HepG2 (cell line): ENCODE measurements around the gene SLC2A4. TPM values are rescaled to one million over a fixed set of nuclear protein-coding genes. Genes with fewer than 3 reads are reported as not detected.
A peak's percentile ranks its signal among the peaks of the same experiment; 100 is the strongest.

ENCODE experiments used
- BORCS8-MEF2B ChIP-seq: sonication (generic); formaldehyde crosslinking; IDR thresholded peaks from 2 replicates; pipeline ENCODE4 v1.8.0; 2022; ENCODE audit warnings: mild to moderate bottlenecking, missing genetic modification reagents
- CREB1 ChIP-seq, 2 experiments: fragments of 450-650 bp in 1 of 2; IDR thresholded peaks; 2 replicates each; pipeline ENCODE4 v1.6.1; 2016 to 2017; ENCODE audit warnings: control low read depth in 1 of 2, mild to moderate bottlenecking in 1 of 2, missing compliant biosample characterization in 1 of 2, missing genetic modification characterization in 1 of 2
- ELK4 ChIP-seq: sonication (generic); formaldehyde crosslinking; IDR thresholded peaks from 2 replicates; pipeline ENCODE4 v1.9.0; 2021; ENCODE audit warnings: missing genetic modification reagents, borderline replicate concordance
- GLMP ChIP-seq: sonication (generic); formaldehyde crosslinking; IDR thresholded peaks from 2 replicates; pipeline ENCODE4 v1.9.0; 2021; ENCODE audit warnings: missing genetic modification reagents, mild to moderate bottlenecking, borderline replicate concordance
- HMGXB4 ChIP-seq, 2 experiments: sonication (generic) in 1 of 2; formaldehyde crosslinking in 1 of 2; IDR thresholded peaks; 2 replicates each; pipeline versions ENCODE4 v1.4.0 to v1.6.1; 2018 to 2020; ENCODE audit warnings: missing genetic modification reagents in 2 of 2, borderline replicate concordance in 1 of 2, low read depth in 1 of 2, mild to moderate bottlenecking in 1 of 2, missing biosample characterization in 1 of 2
- IRX3 ChIP-seq: sonication (generic); formaldehyde crosslinking; IDR thresholded peaks from 2 replicates; pipeline ENCODE4 v1.8.1; 2023; ENCODE audit warnings: mild to moderate bottlenecking, low read depth, missing genetic modification reagents, borderline replicate concordance
- KLF11 ChIP-seq: IDR thresholded peaks from 2 replicates; pipeline ENCODE4 v1.6.1; 2016; ENCODE audit warnings: missing compliant biosample characterization
- MAX ChIP-seq: IDR thresholded peaks from 2 replicates; pipeline ENCODE4 v1.6.1; 2012; ENCODE audit warnings: inconsistent platforms
- NFE2 ChIP-seq: sonication (generic); formaldehyde crosslinking; IDR thresholded peaks from 2 replicates; pipeline ENCODE4 v1.4.0; 2020; ENCODE audit warnings: missing genetic modification reagents
- SAFB2 ChIP-seq: sonication (generic); formaldehyde crosslinking; IDR thresholded peaks from 2 replicates; pipeline ENCODE4 v1.5.1; 2020; ENCODE audit warnings: missing genetic modification reagents, low read depth, mild to moderate bottlenecking, borderline replicate concordance
- SRSF4 ChIP-seq: fragments of 200-400 bp; formaldehyde crosslinking; IDR thresholded peaks from one replicate; pipeline ENCODE4 v1.6.1; 2018; ENCODE audit warnings: mild to moderate bottlenecking, low read depth, low read length, moderate library complexity; ENCODE audit not compliant: poor library complexity, severe bottlenecking
- TCF7 ChIP-seq: sonication (generic); IDR thresholded peaks from 2 replicates; pipeline ENCODE4 v1.6.1; 2016; ENCODE audit warnings: antibody characterized with exemption, low read depth
- ZHX2 ChIP-seq, 2 experiments: sonication (generic) in 1 of 2; formaldehyde crosslinking in 1 of 2; IDR thresholded peaks; 2 replicates each; pipeline versions ENCODE4 v1.6.1 to v1.9.0; 2014 to 2022; ENCODE audit warnings: antibody characterized with exemption in 1 of 2, borderline replicate concordance in 1 of 2, inconsistent platforms in 1 of 2, low read depth in 1 of 2, missing genetic modification reagents in 1 of 2
- ZNF460 ChIP-seq: sonication (generic); formaldehyde crosslinking; IDR thresholded peaks from 2 replicates; pipeline ENCODE4 v1.5.1; 2020; ENCODE audit warnings: missing genetic modification reagents, mild to moderate bottlenecking, borderline replicate concordance
- ZNF572 ChIP-seq: sonication (generic); formaldehyde crosslinking; IDR thresholded peaks from 2 replicates; pipeline ENCODE4 v1.5.1; 2020; ENCODE audit warnings: mild to moderate bottlenecking, missing genetic modification reagents
- ZNF703 ChIP-seq: sonication (generic); formaldehyde crosslinking; IDR thresholded peaks from 2 replicates; pipeline ENCODE4 v1.5.1; 2020; ENCODE audit warnings: missing genetic modification reagents, mild to moderate bottlenecking, moderate library complexity, borderline replicate concordance
- polyA plus RNA-seq, 8 experiments: library from polyadenylated mRNA; depleted of rRNA in 3 of 8; stranded (reverse) in 7 of 8; unstranded in 1 of 8; fragments of >200 nt; fragmentation: Illumina TruSeq in 4 of 8; extraction: Trizol in 4 of 8; gene quantifications; 2 replicates each; pipeline versions ENCODE4 v1.2.1 to v1.2.3, GENCODE V29; 2011 to 2016; ENCODE audit warnings: low read depth in 4 of 8, missing spikeins in 1 of 8, mixed read lengths in 1 of 8; ENCODE audit not compliant: insufficient read depth in 1 of 8
- total RNA-seq, 5 experiments: library from RNA; depleted of rRNA; stranded (reverse); fragments of >200 nt; fragmentation: Illumina TruSeq; extraction: Trizol; gene quantifications; 2 replicates each; pipeline ENCODE4 v1.2.3, GENCODE V29; 2016; ENCODE audit warnings: low read depth in 1 of 5

SLC2A4 gene
- total and polyA plus RNA-seq, 2 of the 13 experiments (the other 11 are each of a cell fraction or from before 2014, with no cell fraction given), result 4.9 to 5.8 TPM

GRCh38 chr17:7252176-7253043 is 29.1 kb upstream of the SLC2A4 start, which contains the start of gene ELP5 (continued):
- TF ChIP-seq ELK4, result no peak
- TF ChIP-seq GLMP (CRISPR knock-in tag), result no peak
- peak; percentile 99 for TF ChIP-seq CREB1 (IDR thresholded peaks at IDR 0.05)
- TF ChIP-seq CREB1 (CRISPR knock-in tag; IDR thresholded peaks at IDR 0.05), result peak; percentile 98
- peak; percentile 85 for TF ChIP-seq BORCS8-MEF2B
- peak; percentile 21; the same call in 1 of the 2 replicates for TF ChIP-seq ZNF460 (CRISPR knock-in tag)
- peak; percentile 94 to 96 for TF ChIP-seq HMGXB4 (CRISPR knock-in tag; IDR thresholded peaks at IDR 0.05; ENCODE audit: borderline replicate concordance in 1 of 2, low read depth in 1 of 2)
- TF ChIP-seq NFE2 (CRISPR knock-in tag), result no peak
- no peak for TF ChIP-seq SRSF4
- peak; percentile 93 for TF ChIP-seq MAX
- TF ChIP-seq SAFB2 (CRISPR knock-in tag), result no peak; the same call in 1 of the 2 replicates
- peak; percentile 82 for TF ChIP-seq ZHX2 (IDR thresholded peaks at IDR 0.05; ENCODE audit: low read depth)
- TF ChIP-seq ZHX2 (CRISPR knock-in tag; IDR thresholded peaks at IDR 0.05; ENCODE audit: borderline replicate concordance), result no peak
- TF ChIP-seq ZNF572 (CRISPR knock-in tag), result 0 out of 2 replicates have a peak, but pooled peaks have one; percentile 81
- no peak for TF ChIP-seq IRX3 (CRISPR knock-in tag)
- TF ChIP-seq ZNF703, result no peak
- no peak for TF ChIP-seq TCF7
- TF ChIP-seq KLF11 (CRISPR knock-in tag), result no peak
